SJCRH30 (cell line): ENCODE results near the gene PAK1. TPM values are rescaled to one million over a fixed set of nuclear protein-coding genes. Genes with fewer than 3 reads are reported as not detected.
A peak's percentile ranks its signal among the peaks of the same experiment; 100 is the strongest.
"Not testable (repeated sequence)": the region's sequence is repeated elsewhere in the genome, so short reads cannot be mapped to it uniquely, and the experiment has no call there.

Source experiments
- DNase-seq, 2 experiments: peaks; one replicate each; pipeline ENCODE4 v3.0.0-alpha.2; 2015 to 2020
- H3K27ac ChIP-seq: fragments of 250-450 bp; sonication (Bioruptor Pico); 2 replicates; pipeline ENCODE4 v1.5.1; 2020; ENCODE audit warnings: mild to moderate bottlenecking, moderate library complexity
- H3K27me3 ChIP-seq: fragments of 250-450 bp; sonication (Bioruptor Pico); 2 replicates; pipeline ENCODE4 v1.5.1; 2020; ENCODE audit warnings: mild to moderate bottlenecking, moderate library complexity
- H3K36me3 ChIP-seq: fragments of 250-450 bp; sonication (Bioruptor Pico); 2 replicates; pipeline ENCODE4 v1.5.1; 2020; ENCODE audit warnings: mild to moderate bottlenecking, moderate library complexity
- H3K4me1 ChIP-seq: fragments of 250-450 bp; sonication (Bioruptor Pico); 2 replicates; pipeline ENCODE4 v1.5.1; 2020; ENCODE audit warnings: mild to moderate bottlenecking, moderate library complexity
- H3K4me3 ChIP-seq: fragments of 250-450 bp; sonication (Bioruptor Pico); 2 replicates; pipeline ENCODE4 v1.5.1; 2020; ENCODE audit warnings: mild to moderate bottlenecking, moderate library complexity
- H3K9me3 ChIP-seq: fragments of 250-450 bp; sonication (Bioruptor Pico); replicated peaks from 2 replicates; pipeline ENCODE4 v1.5.1; 2020; ENCODE audit warnings: mild to moderate bottlenecking, moderate library complexity
- total RNA-seq: library from RNA; depleted of rRNA; stranded (reverse); fragments of >200 nt; shearing (Covaris generic); gene quantifications from 2 replicates; pipeline ENCODE4 v1.2.3, GENCODE V29; 2014

PAK1 gene
- total RNA-seq, 1 experiment from 2014 or later, result 28.7 TPM

- no peak overlapping the region for H3K4me3 ChIP-seq
- DNase-seq, result no peak
- H3K9me3 ChIP-seq, result no peaks in the 10 kb centered on the region
- H3K27me3 ChIP-seq, result no peaks in the 10 kb centered on the region
- H3K27ac ChIP-seq, result no peak overlapping the region
- H3K4me1 ChIP-seq, result no peaks in the 10 kb centered on the region
- peaks cover 11% of the 10 kb centered on the region; the same call in 1 of the 2 replicates for H3K36me3 ChIP-seq
Measured at GRCh38 chr11:77320351-77320750, 153.5 kb downstream of the PAK1 start.

GRCh38 chr11:77318600-77318999 lies 155.3 kb downstream of the PAK1 start:
- H3K36me3 ChIP-seq, result peaks cover 7% of the 10 kb centered on the region; the same call in 1 of the 2 replicates
- H3K27me3 ChIP-seq, result no peaks in the 10 kb centered on the region
- no peak overlapping the region for H3K27ac ChIP-seq
- H3K4me1 ChIP-seq, result no peaks in the 10 kb centered on the region
- no peak overlapping the region for H3K4me3 ChIP-seq
- DNase-seq, result no peak
- H3K9me3 ChIP-seq, result no peaks in the 10 kb centered on the region

- no peaks in the 10 kb centered on the region for H3K4me1 ChIP-seq
- no peak for DNase-seq
- no peak overlapping the region for H3K4me3 ChIP-seq
- H3K9me3 ChIP-seq, result no peaks in the 10 kb centered on the region
- H3K36me3 ChIP-seq, result peaks cover 5% of the 10 kb centered on the region; the same call in 1 of the 2 replicates
- no peaks in the 10 kb centered on the region for H3K27me3 ChIP-seq
- no peak overlapping the region for H3K27ac ChIP-seq
Measured at GRCh38 chr11:77316733-77317342, 157.1 kb downstream of the PAK1 start.

DNA sequence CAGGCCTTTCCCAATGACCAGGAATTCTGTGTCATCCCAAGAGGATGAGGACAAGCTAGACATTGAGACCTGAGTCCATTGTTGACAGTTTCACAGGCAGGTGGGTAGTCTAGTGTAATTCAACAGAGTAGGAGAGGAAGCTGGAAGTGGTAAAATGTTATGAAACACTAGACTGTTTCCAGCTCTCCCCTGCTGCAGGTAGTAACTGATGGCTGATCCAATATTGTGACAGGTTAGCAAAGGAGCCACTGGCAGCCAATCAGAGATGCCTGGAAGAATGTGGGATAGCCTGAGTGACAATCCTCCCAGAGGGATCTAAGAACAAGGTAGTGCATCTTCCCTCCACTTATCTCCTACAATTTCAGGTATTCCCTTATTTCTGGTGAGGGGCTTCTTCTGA lies 161.8 kb downstream of the PAK1 start:
- no peak overlapping the region for H3K4me3 ChIP-seq
- no peaks in the 10 kb centered on the region for H3K9me3 ChIP-seq
- no peak for DNase-seq
- H3K27ac ChIP-seq, result no peak overlapping the region
- H3K4me1 ChIP-seq, result peaks cover 3% of the 10 kb centered on the region; the same call in 1 of the 2 replicates
- no peaks in the 10 kb centered on the region for H3K27me3 ChIP-seq
- no peaks in the 10 kb centered on the region for H3K36me3 ChIP-seq

- Histone ChIP-seq H3K9me3 (no peaks in the 10 kb centered on the region), H3K27ac (no peak overlapping the region), H3K4me3 (no peak overlapping the region), H3K36me3 (no peaks in the 10 kb centered on the region), H3K4me1 (peaks cover 3% of the 10 kb centered on the region; the same call in 1 of the 2 replicates), H3K27me3 (no peaks in the 10 kb centered on the region)
- DNase-seq, result no peak
Measured at GRCh38 chr11:77311701-77312100, 162.2 kb downstream of the PAK1 start.

- H3K4me3 ChIP-seq, result no peak overlapping the region
- no peak for DNase-seq
- no peaks in the 10 kb centered on the region for H3K9me3 ChIP-seq
- H3K4me1 ChIP-seq, result peaks cover 3% of the 10 kb centered on the region; the same call in 1 of the 2 replicates
- no peaks in the 10 kb centered on the region for H3K36me3 ChIP-seq
- H3K27ac ChIP-seq, result no peak overlapping the region
- H3K27me3 ChIP-seq, result no peaks in the 10 kb centered on the region
Measured at GRCh38 chr11:77310721-77311120, 163.2 kb downstream of the PAK1 start.

DNA sequence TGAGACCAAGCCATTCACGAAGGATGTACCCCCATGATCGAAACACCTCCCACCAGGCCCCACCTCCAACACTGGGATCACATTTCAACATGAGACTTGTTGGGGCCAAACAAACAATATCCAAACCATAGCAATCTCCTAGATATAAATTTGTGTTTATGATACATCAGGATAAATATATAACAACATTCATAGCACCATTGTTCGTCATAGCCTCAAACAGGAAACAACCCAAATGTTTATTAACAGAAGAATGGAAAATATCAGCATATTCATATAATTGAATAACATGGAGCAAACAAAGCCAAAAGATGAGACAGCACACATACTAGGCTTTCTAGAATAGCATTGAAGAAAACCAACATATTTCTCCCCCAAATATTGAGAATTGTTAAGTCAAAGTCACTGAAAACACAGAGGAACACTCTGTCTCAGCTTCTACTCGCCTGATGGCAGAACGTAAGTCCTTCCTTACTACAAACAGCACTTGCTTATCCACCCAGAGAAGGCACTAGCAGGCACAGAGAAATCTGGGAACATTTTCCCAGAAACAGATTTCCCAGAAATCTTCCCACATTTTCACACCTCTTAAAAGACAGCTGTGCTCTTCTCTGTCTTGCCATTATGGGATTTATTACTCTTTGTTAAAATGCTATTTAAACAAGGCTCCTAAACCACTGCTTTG lies 164.4 kb downstream of the PAK1 start:
- no peak overlapping the region for H3K4me3 ChIP-seq
- no peak for DNase-seq
- H3K36me3 ChIP-seq, result no peaks in the 10 kb centered on the region
- no peaks in the 10 kb centered on the region for H3K27me3 ChIP-seq
- peaks cover 3% of the 10 kb centered on the region; the same call in 1 of the 2 replicates for H3K4me1 ChIP-seq
- H3K9me3 ChIP-seq, result no peaks in the 10 kb centered on the region
- H3K27ac ChIP-seq, result no peak overlapping the region

- Histone ChIP-seq H3K27me3 (no peaks in the 10 kb centered on the region), H3K36me3 (no peaks in the 10 kb centered on the region), H3K4me1 (peaks cover 3% of the 10 kb centered on the region; the same call in 1 of the 2 replicates), H3K4me3 (no peak overlapping the region), H3K27ac (no peak overlapping the region), H3K9me3 (no peaks in the 10 kb centered on the region)
- DNase-seq, result no peak
Measured at GRCh38 chr11:77308838-77309237, 165.1 kb downstream of the PAK1 start.

DNA sequence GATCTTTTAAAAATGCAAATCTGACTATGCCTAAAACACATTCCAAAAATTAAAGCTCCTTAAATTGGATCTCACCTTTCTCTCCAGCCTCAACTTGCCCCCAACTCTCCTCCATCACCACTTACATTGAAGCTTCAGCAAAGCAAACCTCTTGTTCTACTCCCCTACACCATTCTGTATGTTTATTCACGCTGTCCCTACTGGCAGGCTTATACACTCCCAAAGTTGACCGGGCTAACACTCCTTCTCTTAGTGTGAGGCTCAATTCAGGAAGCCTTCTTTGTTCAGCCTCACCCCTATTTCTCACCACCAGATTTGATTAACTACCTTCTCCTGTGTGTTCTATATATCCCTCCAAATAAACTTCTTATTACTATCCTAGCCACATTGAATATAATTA lies 170.6 kb downstream of the PAK1 start:
- no peak for DNase-seq
- Histone ChIP-seq H3K36me3 (no peaks in the 10 kb centered on the region), H3K4me1 (no peaks in the 10 kb centered on the region)

DNA sequence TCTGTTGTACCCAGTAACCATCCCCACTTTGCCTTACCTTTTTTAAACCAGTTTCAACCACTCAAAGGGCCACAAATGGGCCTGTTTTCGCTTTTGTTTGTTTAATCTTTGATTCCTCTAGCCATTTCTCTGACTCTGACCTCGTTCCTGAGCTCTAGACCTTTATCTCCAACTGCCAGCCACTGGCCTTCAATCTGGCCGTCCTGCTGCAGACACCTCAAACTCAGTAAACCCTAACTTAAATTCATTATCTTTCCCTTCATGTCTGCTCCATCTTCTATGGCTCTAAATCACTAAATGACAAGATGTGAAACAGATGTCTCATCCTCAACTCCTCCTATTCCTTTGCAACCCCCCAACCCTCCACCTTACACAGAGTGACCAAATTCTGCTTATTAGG lies 171.1 kb downstream of the PAK1 start:
- Histone ChIP-seq H3K36me3 (no peaks in the 10 kb centered on the region), H3K4me3 (no peak overlapping the region), H3K9me3 (no peaks in the 10 kb centered on the region), H3K27me3 (no peaks in the 10 kb centered on the region), H3K4me1 (no peaks in the 10 kb centered on the region), H3K27ac (no peak overlapping the region)
- DNase-seq, result no peak

More for the DNA sequence above, 170.6 kb downstream of the PAK1 start:
- no peaks in the 10 kb centered on the region for H3K9me3 ChIP-seq
- no peak overlapping the region for H3K4me3 ChIP-seq
- H3K27me3 ChIP-seq, result no peaks in the 10 kb centered on the region
- H3K27ac ChIP-seq, result no peak overlapping the region

DNA sequence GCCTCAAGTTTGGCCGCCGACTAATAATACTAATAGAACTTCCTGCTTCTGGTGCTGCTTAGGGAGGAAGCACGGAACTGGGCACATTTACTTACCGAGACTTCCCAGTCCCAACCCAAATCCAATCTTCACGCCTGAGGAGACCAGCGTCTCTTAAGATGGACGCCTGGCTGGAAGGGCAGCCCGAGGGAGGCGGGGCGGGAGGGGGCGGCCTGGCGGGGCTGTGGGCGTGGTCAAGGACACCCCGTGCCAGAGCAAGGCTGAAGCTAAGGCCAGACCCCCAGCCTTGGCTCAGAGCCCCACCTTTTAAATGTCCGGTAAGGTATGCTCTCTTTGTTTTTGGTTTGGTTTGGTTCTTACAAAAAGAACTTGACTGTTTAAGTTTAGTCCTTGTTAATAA lies 172.4 kb downstream of the PAK1 start, which contains the start of gene GDPD4:
GDPD4 (minus strand) TSS at position 177 of the 400 bp plus-strand sequence. CDS start 16,549 bp downstream, outside the sequence.
- H3K4me1 ChIP-seq, result no peaks in the 10 kb centered on the region
- no peaks in the 10 kb centered on the region for H3K9me3 ChIP-seq
- H3K36me3 ChIP-seq, result no peaks in the 10 kb centered on the region
- H3K4me3 ChIP-seq, result no peak within 1 kb of the TSS
- no peak within 1 kb of the TSS for H3K27ac ChIP-seq
- DNase-seq, result no peak
- no peaks in the 10 kb centered on the region for H3K27me3 ChIP-seq

- no peaks in the 10 kb centered on the region for H3K36me3 ChIP-seq
- no peak for DNase-seq
- no peak overlapping the region for H3K4me3 ChIP-seq
- H3K27me3 ChIP-seq, result no peaks in the 10 kb centered on the region
- no peaks in the 10 kb centered on the region for H3K9me3 ChIP-seq
- no peak overlapping the region for H3K27ac ChIP-seq
- H3K4me1 ChIP-seq, result no peaks in the 10 kb centered on the region
Measured at GRCh38 chr11:77300695-77301094, 173.2 kb downstream of the PAK1 start.

DNA sequence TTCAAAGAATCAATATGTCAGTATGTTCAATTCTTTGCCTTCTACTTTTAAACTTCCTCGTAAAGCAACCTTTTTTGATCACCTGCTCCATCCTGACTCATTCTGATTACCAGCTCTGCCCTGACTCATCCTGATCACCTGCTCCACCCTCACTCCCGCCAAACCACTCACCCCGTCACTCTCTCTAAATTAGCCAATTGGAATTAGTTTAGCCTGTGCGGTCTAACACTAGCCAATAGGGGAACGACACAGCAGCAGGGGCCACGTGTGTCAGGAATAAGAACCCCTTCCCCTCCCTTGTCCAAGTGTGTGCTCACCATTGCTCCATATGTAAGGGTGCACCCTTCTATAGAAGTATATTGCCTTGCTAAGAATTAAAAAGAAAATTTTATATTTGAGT lies 173.9 kb downstream of the PAK1 start:
- DNase-seq, result peak; percentile 17 to 19
- not testable (repeated sequence) for H3K27me3 ChIP-seq, H3K4me3 ChIP-seq, H3K27ac ChIP-seq, H3K4me1 ChIP-seq, H3K9me3 ChIP-seq, H3K36me3 ChIP-seq

DNA sequence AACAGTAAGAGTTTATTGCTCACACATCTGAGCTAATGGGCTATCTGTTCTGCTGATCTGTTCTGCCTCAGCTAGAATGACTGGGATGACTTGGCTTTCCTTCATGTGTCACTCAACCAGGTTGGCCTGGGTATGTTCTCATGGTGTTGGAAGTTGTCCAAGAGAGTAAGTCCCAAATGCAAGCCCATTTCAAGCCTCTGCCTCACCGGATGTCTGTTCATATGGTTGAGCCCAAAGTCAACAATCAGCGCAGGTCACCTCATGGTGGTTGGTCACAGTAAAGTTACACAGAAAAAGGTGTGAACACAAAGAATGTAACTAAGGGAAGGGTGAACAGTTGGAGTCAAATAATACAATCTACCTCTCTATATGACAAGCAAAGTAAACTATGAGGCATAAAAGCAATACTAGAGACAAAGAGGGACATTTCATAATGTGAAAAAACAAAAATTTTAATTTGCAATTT lies 174.3 kb downstream of the PAK1 start:
- Histone ChIP-seq H3K9me3 (no peaks in the 10 kb centered on the region), H3K4me1 (no peaks in the 10 kb centered on the region), H3K27ac (no peak overlapping the region), H3K27me3 (no peaks in the 10 kb centered on the region), H3K4me3 (no peak overlapping the region), H3K36me3 (no peaks in the 10 kb centered on the region)
- peak in 1 of 2 experiments; percentile 6 for DNase-seq

DNA sequence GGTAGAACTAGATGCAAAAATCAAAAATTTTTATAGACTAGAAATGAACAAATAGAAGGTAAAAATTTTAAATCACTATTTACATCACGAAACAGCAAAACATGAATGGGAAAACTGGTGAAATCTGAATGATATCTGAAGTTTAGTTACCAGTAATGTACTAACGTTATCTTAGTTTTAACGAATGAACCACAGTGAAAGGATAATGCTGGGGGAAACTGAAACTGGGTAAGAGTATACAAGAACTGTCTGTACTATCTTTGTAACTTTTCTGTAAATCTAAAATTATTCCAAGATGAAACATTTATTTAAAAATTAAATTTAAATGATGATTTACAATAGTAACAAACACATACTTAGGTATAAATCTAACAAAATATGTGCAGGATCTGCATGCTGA lies 179.9 kb downstream of the PAK1 start:
- Histone ChIP-seq H3K4me1 (no peaks in the 10 kb centered on the region), H3K4me3 (no peak overlapping the region), H3K9me3 (no peaks in the 10 kb centered on the region), H3K36me3 (no peaks in the 10 kb centered on the region), H3K27ac (no peak overlapping the region), H3K27me3 (no peaks in the 10 kb centered on the region)
- no peak for DNase-seq
